GM23248 (cell line): ENCODE measurements around the gene PRDM16. TPM values are rescaled to one million over a fixed set of nuclear protein-coding genes. Genes with fewer than 3 reads are reported as not detected.
A peak's percentile ranks its signal among the peaks of the same experiment; 100 is the strongest.

ENCODE experiments used
- DNase-seq: peaks from one replicate; pipeline ENCODE4 v3.0.0-alpha.2; 2015
- H2AFZ ChIP-seq: fragments of 200-600 bp; sonication (generic); 2 replicates; pipeline ENCODE4 v1.6.1; 2016; ENCODE audit warnings: antibody characterized with exemption
- H3F3A ChIP-seq: fragments of 200-600 bp; sonication (generic); 2 replicates; pipeline ENCODE4 v1.6.1; 2016; ENCODE audit warnings: mild to moderate bottlenecking, antibody characterized with exemption, mixed run types; ENCODE audit not compliant: insufficient read depth
- H3K27ac ChIP-seq: fragments of 200-600 bp; sonication (generic); 2 replicates; pipeline ENCODE4 v1.5.1; 2016; ENCODE audit warnings: mild to moderate bottlenecking
- H3K27me3 ChIP-seq: fragments of 200-600 bp; sonication (generic); replicated peaks from 2 replicates; pipeline ENCODE4 v1.6.1; 2016; ENCODE audit warnings: mild to moderate bottlenecking; ENCODE audit not compliant: insufficient read depth
- H3K36me3 ChIP-seq: fragments of 200-600 bp; sonication (generic); 2 replicates; pipeline ENCODE4 v1.6.1; 2016; ENCODE audit warnings: low read depth, mild to moderate bottlenecking
- H3K4me1 ChIP-seq: fragments of 200-600 bp; sonication (generic); 2 replicates; pipeline ENCODE4 v1.6.1; 2016; ENCODE audit warnings: mild to moderate bottlenecking; ENCODE audit not compliant: insufficient read depth
- H3K4me2 ChIP-seq: fragments of 200-600 bp; sonication (generic); one replicate; pipeline ENCODE4 v1.6.1; 2016; ENCODE audit warnings: mild to moderate bottlenecking; ENCODE audit not compliant: unreplicated experiment
- H3K4me3 ChIP-seq: fragments of 200-600 bp; sonication (generic); 2 replicates; pipeline ENCODE4 v1.5.1; 2016; ENCODE audit warnings: mild to moderate bottlenecking
- H3K79me2 ChIP-seq: fragments of 200-600 bp; sonication (generic); 2 replicates; pipeline ENCODE4 v1.6.1; 2016; ENCODE audit warnings: mild to moderate bottlenecking; ENCODE audit not compliant: insufficient read depth
- H3K9ac ChIP-seq: fragments of 200-600 bp; sonication (generic); 2 replicates; pipeline ENCODE4 v1.6.1; 2016; ENCODE audit warnings: mild to moderate bottlenecking
- H3K9me2 ChIP-seq: fragments of 200-600 bp; sonication (generic); 2 replicates; pipeline ENCODE4 v1.6.1; 2016; ENCODE audit warnings: mixed run types, mild to moderate bottlenecking, moderate library complexity; ENCODE audit not compliant: insufficient read depth
- H3K9me3 ChIP-seq: fragments of 200-600 bp; sonication (generic); one replicate; pipeline ENCODE4 v1.6.1; 2017; ENCODE audit warnings: low read depth
- H4K20me1 ChIP-seq: fragments of 200-600 bp; sonication (generic); 2 replicates; pipeline ENCODE4 v1.6.0; 2016; ENCODE audit not compliant: insufficient read depth
- EZH2 ChIP-seq: fragments of 200-600 bp; sonication (generic); IDR thresholded peaks from 2 replicates; pipeline ENCODE4 v1.6.1; 2018; ENCODE audit warnings: antibody characterized with exemption, mild to moderate bottlenecking; ENCODE audit not compliant: insufficient read depth, poor library complexity, severe bottlenecking
- EZH2phosphoT487 ChIP-seq: fragments of 200-600 bp; sonication (generic); IDR thresholded peaks from 2 replicates; pipeline ENCODE4 v1.6.1; 2018; ENCODE audit warnings: antibody characterized with exemption, moderate library complexity, mild to moderate bottlenecking, low read depth; ENCODE audit not compliant: insufficient read depth
- WGBS, 2 experiments: methylation state at CpG; one replicate each; pipeline ENCODE4 v1.1.6; 2015 to 2017; ENCODE audit warnings: low lambda C conversion rate in 2 of 2, low coverage in 1 of 2; ENCODE audit errors: missing lambda C conversion rate in 2 of 2; 5-methylcytosine and 5-hydroxymethylcytosine counted together
- in situ Hi-C: fragments of 300-500 bp; cut with MboI; formaldehyde crosslinking; loops from 2 replicates; pipeline ENCODE4 v1.15.0; 2020
- polyA plus RNA-seq: library from polyadenylated mRNA; unstranded; fragments of >200 nt; fragmentation: Nextera tagmentation; extraction: Ambion mirVana; gene quantifications from 2 replicates; pipeline ENCODE4 v1.2.1, GENCODE V29; 2016
- total RNA-seq: library from RNA; depleted of rRNA; stranded (reverse); fragments of >200 nt; shearing (Covaris generic); gene quantifications from 2 replicates; pipeline ENCODE4 v1.2.3, GENCODE V29; 2014

The PRDM16 gene
- total and polyA plus RNA-seq, 2 experiments from 2014 or later: 0.18 TPM; not detected in 1

DNA sequence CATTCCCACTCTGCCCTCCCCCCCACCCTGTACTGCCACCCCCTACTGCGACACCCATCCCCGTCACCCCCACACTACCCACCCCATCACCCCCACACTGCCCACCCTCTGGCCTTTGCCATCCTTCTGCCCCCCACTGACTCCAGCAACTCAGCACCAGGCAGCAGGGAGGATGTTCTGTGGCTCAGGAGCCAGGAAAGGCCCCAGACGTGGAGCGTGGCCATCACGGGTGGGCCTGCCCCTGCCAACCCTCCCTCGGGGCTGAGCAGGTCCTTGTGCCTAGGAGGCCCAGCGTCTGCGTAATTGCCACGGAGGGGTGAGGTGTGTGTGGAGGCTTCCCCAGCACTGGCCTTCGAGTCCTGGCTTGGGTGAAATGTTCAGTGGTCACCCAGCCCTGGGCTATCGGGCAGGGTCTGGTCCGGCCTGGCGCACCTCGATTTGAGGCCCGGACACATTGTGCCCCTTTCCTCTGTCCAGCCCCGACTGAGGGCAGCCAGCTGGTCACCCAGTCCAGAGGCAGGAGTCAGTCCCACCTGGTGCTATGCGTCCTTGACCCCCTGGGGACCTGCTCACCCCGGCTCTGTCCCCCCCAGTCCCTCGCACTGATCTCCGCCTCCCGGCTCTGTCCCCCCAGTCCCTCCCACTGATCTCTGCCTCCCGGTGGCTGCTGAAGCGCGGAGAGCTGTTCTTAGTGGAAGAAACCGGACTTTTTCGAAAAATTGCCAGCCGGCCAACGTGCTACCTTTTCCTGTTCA is 408.4 kb downstream of the PRDM16 start:
- Histone ChIP-seq H3K9ac (no peak overlapping the region), H3K79me2 (no peaks in the 10 kb centered on the region), H3K9me3 (no peaks in the 10 kb centered on the region), H2AFZ (no peak overlapping the region), H3K36me3 (no peaks in the 10 kb centered on the region), H3K27me3 (peaks cover 14% of the 10 kb centered on the region; the same call in 1 of the 2 replicates), H3K4me3 (no peak overlapping the region), H3F3A (no peaks in the 10 kb centered on the region; the same call in 1 of the 2 replicates), H3K27ac (no peak overlapping the region), H3K4me1 (peaks cover 9% of the 10 kb centered on the region), H4K20me1 (no peaks in the 10 kb centered on the region), H3K9me2 (no peaks in the 10 kb centered on the region), H3K4me2 (no peak overlapping the region)
- DNase-seq: peak; percentile 33
- no peak for TF ChIP-seq EZH2phosphoT487
- no peak for TF ChIP-seq EZH2
- WGBS, 2 experiments: 27 to 29% methylated on average over 23 to 27 of the region's 28 CpGs
- in situ Hi-C loops: no loop called here

DNA sequence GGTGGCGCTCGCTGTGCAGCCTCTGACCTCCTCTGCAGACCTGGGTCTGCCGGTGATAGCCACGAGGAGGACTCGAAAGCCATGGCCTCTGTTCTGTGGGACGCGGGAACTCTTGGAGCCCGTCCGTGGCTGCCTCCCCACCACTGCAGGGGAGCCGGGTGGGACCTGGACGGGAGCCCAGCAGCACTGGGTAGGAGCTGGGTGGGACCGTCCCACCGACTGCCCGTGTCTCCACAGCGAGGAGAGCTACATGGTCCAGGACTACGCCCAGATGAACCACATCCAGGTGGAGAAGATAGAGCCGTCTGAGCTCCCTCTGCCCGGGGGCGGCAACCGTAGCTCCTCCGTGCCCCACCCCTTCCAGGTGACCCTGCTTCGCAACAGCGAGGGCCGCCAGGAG is 409.2 kb downstream of the PRDM16 start:
- Histone ChIP-seq H3K4me1 (peaks cover 6% of the 10 kb centered on the region), H3K9me2 (no peaks in the 10 kb centered on the region), H4K20me1 (no peaks in the 10 kb centered on the region), H3K27ac (no peak overlapping the region), H3K27me3 (peaks cover 14% of the 10 kb centered on the region; the same call in 1 of the 2 replicates), H2AFZ (no peak overlapping the region), H3K4me3 (no peak overlapping the region), H3K79me2 (no peaks in the 10 kb centered on the region), H3K9ac (no peak overlapping the region), H3K4me2 (no peak overlapping the region), H3F3A (no peaks in the 10 kb centered on the region; the same call in 1 of the 2 replicates), H3K36me3 (no peaks in the 10 kb centered on the region), H3K9me3 (no peaks in the 10 kb centered on the region)
- in situ Hi-C loops: no loop called here
- no peak for DNase-seq
- 41 to 44% methylated on average over 22 to 23 of the region's 24 CpGs for WGBS, 2 experiments
- no peak for TF ChIP-seq EZH2
- no peak for TF ChIP-seq EZH2phosphoT487

GRCh38 chr1:3479511-3480368 is 410.7 kb downstream of the PRDM16 start:
- Histone ChIP-seq H3K9me2 (no peaks in the 10 kb centered on the region), H3K36me3 (no peaks in the 10 kb centered on the region), H3K4me3 (no peak overlapping the region), H3K27ac (no peak overlapping the region), H3K27me3 (peaks cover 14% of the 10 kb centered on the region; the same call in 1 of the 2 replicates), H3F3A (no peaks in the 10 kb centered on the region), H3K9ac (no peak overlapping the region), H3K4me1 (no peaks in the 10 kb centered on the region), H3K4me2 (no peak overlapping the region), H3K79me2 (no peaks in the 10 kb centered on the region), H2AFZ (no peak overlapping the region), H4K20me1 (no peaks in the 10 kb centered on the region), H3K9me3 (no peaks in the 10 kb centered on the region)
- 53 to 55% methylated on average over 28 to 29 of the region's 30 CpGs for WGBS, 2 experiments
- in situ Hi-C loops: loop anchor here (10.0 kb wide), 1 partner anchor 145 kb away; the partner anchor contains the start of gene TPRG1L
- TF ChIP-seq EZH2phosphoT487 (no peak), EZH2 (no peak)
- DNase-seq: no peak

- H3K27me3 ChIP-seq: peaks cover 14% of the 10 kb centered on the region; the same call in 1 of the 2 replicates
- H3K9ac ChIP-seq: no peak overlapping the region
- H3F3A ChIP-seq: no peaks in the 10 kb centered on the region
- no peak overlapping the region for H2AFZ ChIP-seq
- no peaks in the 10 kb centered on the region for H3K79me2 ChIP-seq
- H3K9me3 ChIP-seq: no peaks in the 10 kb centered on the region
- no peak for DNase-seq
- H3K9me2 ChIP-seq: no peaks in the 10 kb centered on the region
- H3K4me2 ChIP-seq: no peak overlapping the region
- WGBS, 2 experiments: 20 to 28% methylated on average over 15 to 21 of the region's 21 CpGs
- H4K20me1 ChIP-seq: no peaks in the 10 kb centered on the region
- in situ Hi-C loops: loop anchor here (10.0 kb wide), 1 partner anchor 144 kb away; the partner anchor contains the start of gene TPRG1L
- no peaks in the 10 kb centered on the region for H3K4me1 ChIP-seq
- H3K27ac ChIP-seq: no peak overlapping the region
- no peaks in the 10 kb centered on the region for H3K36me3 ChIP-seq
- no peak for TF ChIP-seq EZH2
- no peak for TF ChIP-seq EZH2phosphoT487
- no peak overlapping the region for H3K4me3 ChIP-seq
These were observed 411.3 kb downstream of the PRDM16 start for GRCh38 chr1:3480369-3480719.
